ENCODE data around the gene ARHGAP6.

ARHGAP6 gene

GRCh38 chrX:11187001-11187400, 478.7 kb downstream of the ARHGAP6 start:
- H3K4me3 ChIP-seq (replicated peaks; ENCODE audit: insufficient read depth, low read length) = no peak overlapping the region
- DNase-seq (ENCODE audit: low read depth in 1 of 2, low spot score in 1 of 2) = no peak
- H3K27me3 ChIP-seq (ENCODE audit: insufficient read depth, poor library complexity, severe bottlenecking) = no peaks in the 10 kb centered on the region
- TF ChIP-seq SPI1 (IDR thresholded peaks at IDR 0.05; ENCODE audit: borderline replicate concordance, low read depth) = no peak
- TF ChIP-seq POLR2AphosphoS5 (IDR thresholded peaks at IDR 0.05; ENCODE audit: low read depth) = no peak
- TF ChIP-seq GABPA (IDR thresholded peaks at IDR 0.05; ENCODE audit: low read depth) = no peak
- no peak overlapping the region for H3K27ac ChIP-seq (replicated peaks)

DNA sequence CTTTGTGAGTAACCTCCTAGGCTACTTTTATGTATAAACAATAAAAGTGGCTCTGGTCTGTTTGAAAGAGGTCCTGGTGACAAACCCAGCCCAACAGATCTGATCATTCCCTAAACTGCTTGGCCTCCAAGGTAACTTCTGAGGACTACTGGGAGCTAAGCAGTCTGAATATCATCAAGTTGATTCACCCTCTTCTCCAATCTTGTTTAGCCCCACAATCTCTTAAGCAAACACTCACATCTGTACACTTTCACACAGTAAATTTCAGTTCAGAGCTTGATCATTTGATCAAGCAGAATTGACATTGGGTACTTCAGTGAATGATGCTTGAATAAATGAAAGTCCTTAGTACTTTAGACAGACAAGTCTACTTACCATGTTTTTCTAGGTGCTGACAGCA, 479.9 kb downstream of the ARHGAP6 start:
- DNase-seq (ENCODE audit: low read depth in 1 of 2, low spot score in 1 of 2) = no peak
- Histone ChIP-seq H3K27me3 (ENCODE audit: insufficient read depth, poor library complexity, severe bottlenecking) (no peaks in the 10 kb centered on the region), H3K4me3 (replicated peaks; ENCODE audit: insufficient read depth, low read length) (no peak overlapping the region), H3K27ac (replicated peaks) (no peak overlapping the region)
- TF ChIP-seq, protein P1, sequence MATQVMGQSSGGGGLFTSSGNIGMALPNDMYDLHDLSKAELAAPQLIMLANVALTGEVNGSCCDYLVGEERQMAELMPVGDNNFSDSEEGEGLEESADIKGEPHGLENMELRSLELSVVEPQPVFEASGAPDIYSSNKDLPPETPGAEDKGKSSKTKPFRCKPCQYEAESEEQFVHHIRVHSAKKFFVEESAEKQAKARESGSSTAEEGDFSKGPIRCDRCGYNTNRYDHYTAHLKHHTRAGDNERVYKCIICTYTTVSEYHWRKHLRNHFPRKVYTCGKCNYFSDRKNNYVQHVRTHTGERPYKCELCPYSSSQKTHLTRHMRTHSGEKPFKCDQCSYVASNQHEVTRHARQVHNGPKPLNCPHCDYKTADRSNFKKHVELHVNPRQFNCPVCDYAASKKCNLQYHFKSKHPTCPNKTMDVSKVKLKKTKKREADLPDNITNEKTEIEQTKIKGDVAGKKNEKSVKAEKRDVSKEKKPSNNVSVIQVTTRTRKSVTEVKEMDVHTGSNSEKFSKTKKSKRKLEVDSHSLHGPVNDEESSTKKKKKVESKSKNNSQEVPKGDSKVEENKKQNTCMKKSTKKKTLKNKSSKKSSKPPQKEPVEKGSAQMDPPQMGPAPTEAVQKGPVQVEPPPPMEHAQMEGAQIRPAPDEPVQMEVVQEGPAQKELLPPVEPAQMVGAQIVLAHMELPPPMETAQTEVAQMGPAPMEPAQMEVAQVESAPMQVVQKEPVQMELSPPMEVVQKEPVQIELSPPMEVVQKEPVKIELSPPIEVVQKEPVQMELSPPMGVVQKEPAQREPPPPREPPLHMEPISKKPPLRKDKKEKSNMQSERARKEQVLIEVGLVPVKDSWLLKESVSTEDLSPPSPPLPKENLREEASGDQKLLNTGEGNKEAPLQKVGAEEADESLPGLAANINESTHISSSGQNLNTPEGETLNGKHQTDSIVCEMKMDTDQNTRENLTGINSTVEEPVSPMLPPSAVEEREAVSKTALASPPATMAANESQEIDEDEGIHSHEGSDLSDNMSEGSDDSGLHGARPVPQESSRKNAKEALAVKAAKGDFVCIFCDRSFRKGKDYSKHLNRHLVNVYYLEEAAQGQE (IDR thresholded peaks at IDR 0.05; ENCODE audit: insufficient replicate concordance, low read depth) = no peak
- TF ChIP-seq POLR2AphosphoS5 (IDR thresholded peaks at IDR 0.05; ENCODE audit: low read depth) = no peak
- no peak for TF ChIP-seq GABPA (IDR thresholded peaks at IDR 0.05; ENCODE audit: low read depth)
- TF ChIP-seq SPI1 (IDR thresholded peaks at IDR 0.05; ENCODE audit: borderline replicate concordance, low read depth) = no peak
- no peak for TF ChIP-seq CTCF (IDR thresholded peaks at IDR 0.05; ENCODE audit: insufficient read depth, low read length)

DNA sequence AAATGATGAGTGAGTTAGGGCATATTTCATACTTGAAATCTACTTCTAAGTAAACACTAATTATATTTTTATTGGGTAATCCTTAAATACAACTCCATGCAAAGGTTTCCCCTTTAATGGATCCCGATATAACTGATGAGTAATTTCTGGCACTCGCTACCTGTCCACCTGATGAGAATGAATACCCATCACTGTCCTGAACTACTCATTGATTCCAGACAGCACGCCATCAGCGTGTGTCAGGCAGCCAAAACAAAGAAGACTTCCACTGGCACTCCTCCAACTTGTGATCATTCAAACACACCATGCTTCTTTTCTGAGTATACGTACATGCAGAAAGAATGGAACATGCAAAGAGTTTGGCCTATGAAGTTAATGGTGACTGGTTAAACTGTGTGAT, 485.1 kb downstream of the ARHGAP6 start:
- DNase-seq (ENCODE audit: low read depth in 1 of 2, low spot score in 1 of 2) = no peak
- Histone ChIP-seq H3K27ac (replicated peaks) (no peak overlapping the region), H3K27me3 (ENCODE audit: insufficient read depth, poor library complexity, severe bottlenecking) (no peaks in the 10 kb centered on the region), H3K4me3 (replicated peaks; ENCODE audit: insufficient read depth, low read length) (no peak overlapping the region)
- TF ChIP-seq, protein P1 (IDR thresholded peaks at IDR 0.05; ENCODE audit: insufficient replicate concordance, low read depth) = no peak
- no peak for TF ChIP-seq GABPA (IDR thresholded peaks at IDR 0.05; ENCODE audit: low read depth)
- no peak for TF ChIP-seq SPI1 (IDR thresholded peaks at IDR 0.05; ENCODE audit: borderline replicate concordance, low read depth)
- TF ChIP-seq POLR2AphosphoS5 (IDR thresholded peaks at IDR 0.05; ENCODE audit: low read depth) = no peak
- no peak for TF ChIP-seq CTCF (IDR thresholded peaks at IDR 0.05; ENCODE audit: insufficient read depth, low read length)

DNA sequence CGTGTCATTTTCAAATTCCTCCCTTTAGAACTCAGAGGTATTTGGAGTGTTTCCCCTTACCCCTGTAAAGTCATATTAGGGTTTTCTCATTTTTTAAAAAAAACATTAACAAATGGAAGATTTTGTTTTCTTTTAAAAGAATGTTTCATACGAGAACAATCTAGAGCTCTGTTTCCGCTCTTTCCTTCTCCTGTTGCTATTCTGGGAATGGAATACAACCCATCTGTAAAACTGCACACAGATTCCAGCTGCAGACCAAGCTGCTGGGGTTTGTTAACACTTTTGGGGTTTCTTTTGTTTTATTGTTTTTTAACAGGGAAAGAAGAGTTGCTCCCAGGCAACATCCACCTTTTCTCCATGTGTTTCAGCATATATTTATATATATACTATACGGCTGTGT, 493.3 kb downstream of the ARHGAP6 start:
- no peak overlapping the region for H3K27ac ChIP-seq (replicated peaks)
- TF ChIP-seq POLR2AphosphoS5 (IDR thresholded peaks at IDR 0.05; ENCODE audit: low read depth) (no peak), GABPA (IDR thresholded peaks at IDR 0.05; ENCODE audit: low read depth) (no peak), SPI1 (IDR thresholded peaks at IDR 0.05; ENCODE audit: borderline replicate concordance, low read depth) (no peak)

GRCh38 chrX:11171956-11172355, 493.8 kb downstream of the ARHGAP6 start:
- no peaks in the 10 kb centered on the region for H3K27me3 ChIP-seq (ENCODE audit: insufficient read depth, poor library complexity, severe bottlenecking)
- H3K27ac ChIP-seq (replicated peaks) = no peak overlapping the region
- TF ChIP-seq GABPA (IDR thresholded peaks at IDR 0.05; ENCODE audit: low read depth) (no peak), SPI1 (IDR thresholded peaks at IDR 0.05; ENCODE audit: borderline replicate concordance, low read depth) (no peak), POLR2AphosphoS5 (IDR thresholded peaks at IDR 0.05; ENCODE audit: low read depth) (no peak), CTCF (IDR thresholded peaks at IDR 0.05; ENCODE audit: insufficient read depth, low read length) (no peak)
- TF ChIP-seq, protein P1 (IDR thresholded peaks at IDR 0.05; ENCODE audit: insufficient replicate concordance, low read depth) = no peak
- H3K4me3 ChIP-seq (replicated peaks; ENCODE audit: insufficient read depth, low read length) = no peak overlapping the region
- no peak for DNase-seq (ENCODE audit: low read depth in 1 of 2, low spot score in 1 of 2)

More for the DNA sequence above, 493.3 kb downstream of the ARHGAP6 start:
- H3K27me3 ChIP-seq (ENCODE audit: insufficient read depth, poor library complexity, severe bottlenecking) = no peaks in the 10 kb centered on the region
- no peak for DNase-seq (ENCODE audit: low read depth in 1 of 2, low spot score in 1 of 2)
- H3K4me3 ChIP-seq (replicated peaks; ENCODE audit: insufficient read depth, low read length) = no peak overlapping the region

Measured in HL-60 (cell line).